A549 (cell line): ENCODE data around the gene SOS2. TPM values are rescaled to one million over a fixed set of nuclear protein-coding genes. Genes with fewer than 3 reads are reported as not detected.

Experiments used
- ATAC-seq, 2 experiments: fragments of 200-7000 bp in 1 of 2; fragments of >200 bp in 1 of 2; cut with Nextera tagmentation in 1 of 2; cut with Tn5 transposase in 1 of 2; 3 replicates each; pipeline versions ENCODE4 v1.8.0 to v1.9.1; 2018 to 2020; ENCODE audit warnings: mild to moderate bottlenecking in 1 of 2, moderate library complexity in 1 of 2
- CTCF ChIA-PET: fragments of 300-600 bp; sonication (Branson Sonifier 250); formaldehyde crosslinking; extraction: SDS; loops from one replicate; lab custom pipeline; 2021; ENCODE audit warnings: antibody characterized with exemption, inconsistent platforms; lab: Yijun Ruan, JAX
- POLR2A ChIA-PET: fragments of 350-600 bp; formaldehyde crosslinking; extraction: SDS; loops from one replicate; lab custom pipeline; 2021; ENCODE audit warnings: antibody characterized with exemption, inconsistent platforms; lab: Yijun Ruan, JAX
- DNase-seq, 2 experiments: peaks; one replicate each; pipeline versions ENCODE4 v3.0.0 to v3.0.0-alpha.2; 2011 to 2016; ENCODE audit warnings: low read depth in 1 of 2, low spot score in 1 of 2
- FAIRE-seq: peaks from 2 replicates; lab custom pipeline; 2011; peaks lifted over from hg19 to GRCh38; lab: Jason Lieb, UNC
- H3K27ac ChIP-seq, 2 experiments: fragments of >200 bp; sonication (Bioruptor Twin); formaldehyde crosslinking; 3 replicates each; pipeline ENCODE4 v1.5.1; 2016 to 2017
- H3K4me1 ChIP-seq: fragments of >200 bp; sonication (Bioruptor Twin); formaldehyde crosslinking; 3 replicates; pipeline ENCODE4 v1.6.1; 2016
- H3K4me2 ChIP-seq: fragments of >200 bp; sonication (Bioruptor Twin); formaldehyde crosslinking; 3 replicates; pipeline ENCODE4 v1.6.1; 2016
- H3K4me3 ChIP-seq: fragments of >200 bp; sonication (Bioruptor Twin); formaldehyde crosslinking; 3 replicates; pipeline ENCODE4 v1.5.1; 2016
- H3K9me3 ChIP-seq: fragments of >200 bp; sonication (Bioruptor Twin); formaldehyde crosslinking; 3 replicates; pipeline ENCODE4 v1.6.1; 2016
- BHLHE40 ChIP-seq: IDR thresholded peaks from 2 replicates; pipeline ENCODE4 v1.6.1; 2012; ENCODE audit warnings: low read depth, low read length, inconsistent platforms
- CBX2 ChIP-seq: fragments of 200-600 bp; sonication (generic); IDR thresholded peaks from 2 replicates; pipeline ENCODE4 v1.6.1; 2016; ENCODE audit warnings: low read depth, mild to moderate bottlenecking, borderline replicate concordance
- CHD4 ChIP-seq: fragments of 200-600 bp; sonication (generic); IDR thresholded peaks from 2 replicates; pipeline ENCODE4 v1.6.1; 2016; ENCODE audit warnings: antibody characterized with exemption, mild to moderate bottlenecking, borderline replicate concordance
- EHF ChIP-seq: fragments of 250-450 bp; sonication (Bioruptor Pico); IDR thresholded peaks from 2 replicates; pipeline ENCODE4 v1.5.0; 2020; ENCODE audit warnings: mild to moderate bottlenecking
- HDAC2 ChIP-seq: fragments of 200-600 bp; sonication (generic); IDR thresholded peaks from 2 replicates; pipeline ENCODE4 v1.6.1; 2016
- HEYL ChIP-seq: fragments of 250-450 bp; sonication (Bioruptor Pico); IDR thresholded peaks from 2 replicates; pipeline ENCODE4 v1.8.0; 2021; ENCODE audit warnings: mild to moderate bottlenecking, moderate library complexity
- HOXB13 ChIP-seq: fragments of 250-450 bp; sonication (Bioruptor Pico); IDR thresholded peaks from 2 replicates; pipeline ENCODE4 v1.5.0; 2020; ENCODE audit warnings: low read depth, mild to moderate bottlenecking, moderate library complexity
- KDM5A ChIP-seq: fragments of 200-600 bp; sonication (generic); IDR thresholded peaks from 2 replicates; pipeline ENCODE4 v1.6.1; 2016; ENCODE audit warnings: antibody characterized with exemption, mild to moderate bottlenecking
- MAFK ChIP-seq: fragments of 450-650 bp; IDR thresholded peaks from 2 replicates; pipeline ENCODE4 v1.6.1; 2014; ENCODE audit not compliant: partially characterized antibody
- MAZ ChIP-seq: fragments of 150-350 bp; IDR thresholded peaks from 2 replicates; pipeline ENCODE4 v1.6.1; 2014; ENCODE audit warnings: antibody characterized with exemption, low read depth, low read length, borderline replicate concordance
- NPAS2 ChIP-seq: fragments of 250-450 bp; sonication (Bioruptor Pico); IDR thresholded peaks from 2 replicates; pipeline ENCODE4 v1.8.0; 2022; ENCODE audit warnings: mild to moderate bottlenecking, moderate library complexity, borderline replicate concordance
- NR3C1 ChIP-seq: fragments of >200 bp; sonication (Bioruptor Twin); formaldehyde crosslinking; IDR thresholded peaks from 3 replicates; pipeline ENCODE4 v1.6.1; 2017
- PHF8 ChIP-seq: fragments of 200-600 bp; sonication (generic); IDR thresholded peaks from 2 replicates; pipeline ENCODE4 v1.6.1; 2016; ENCODE audit warnings: low read depth, mild to moderate bottlenecking, antibody characterized with exemption, moderate library complexity, borderline replicate concordance
- RAD21 ChIP-seq, 2 experiments: fragments of >200 bp in 1 of 2; sonication (Bioruptor Twin) in 1 of 2; formaldehyde crosslinking in 1 of 2; IDR thresholded peaks in 1 of 2; conservative IDR thresholded peaks in 1 of 2; 2 replicates in 1 of 2; 3 replicates in 1 of 2; pipeline ENCODE4 v1.6.1; 2012 to 2018; ENCODE audit warnings: inconsistent platforms in 1 of 2
- RARB ChIP-seq: fragments of 250-450 bp; sonication (Bioruptor Pico); IDR thresholded peaks from 2 replicates; pipeline ENCODE4 v1.8.0; 2021; ENCODE audit warnings: mild to moderate bottlenecking, moderate library complexity
- RNF2 ChIP-seq: fragments of 200-600 bp; sonication (generic); IDR thresholded peaks from 2 replicates; pipeline ENCODE4 v1.6.1; 2016; ENCODE audit warnings: low read depth, mild to moderate bottlenecking, antibody characterized with exemption, moderate library complexity, borderline replicate concordance
- ZC3H11A ChIP-seq: fragments of 450-650 bp; IDR thresholded peaks from 2 replicates; pipeline ENCODE4 v1.6.1; 2014; ENCODE audit warnings: antibody characterized with exemption, mild to moderate bottlenecking
- ZNF302 ChIP-seq: fragments of 250-450 bp; sonication (Bioruptor Pico); IDR thresholded peaks from 2 replicates; pipeline ENCODE4 v1.9.0; 2021; ENCODE audit warnings: inconsistent platforms, mild to moderate bottlenecking, moderate library complexity
- WGBS: methylation state at CpG from one replicate; pipeline ENCODE4 v1.1.6; 2017; ENCODE audit errors: missing lambda C conversion rate; 5-methylcytosine and 5-hydroxymethylcytosine counted together
- polyA plus RNA-seq, 4 experiments: library from polyadenylated mRNA; depleted of rRNA in 3 of 4; stranded (reverse); fragments of >200 nt; fragmentation: RNase III in 1 of 4; extraction: RNeasy Plus Mini Kit Qiagen cat#74134 plus additional on column Dnase treatment in 1 of 4; gene quantifications; 2 replicates in 3 of 4; 3 replicates in 1 of 4; pipeline ENCODE4 v1.2.3, GENCODE V29; 2011 to 2017
- TF ChIP-seq, protein P1 (sequence below): fragments of 250-450 bp; sonication (Bioruptor Pico); IDR thresholded peaks from 2 replicates; pipeline ENCODE4 v1.5.0; 2021; ENCODE audit warnings: mild to moderate bottlenecking, moderate library complexity, borderline replicate concordance
- TF ChIP-seq, protein P2 (sequence below): IDR thresholded peaks from 2 replicates; pipeline ENCODE4 v1.6.1; 2012
- TF ChIP-seq, protein P3 (sequence below): fragments of >200 bp; sonication (Bioruptor Twin); formaldehyde crosslinking; IDR thresholded peaks from 2 replicates; pipeline ENCODE4 v1.6.1; 2016

The SOS2 gene
- polyA plus RNA-seq, 2 of the 4 experiments (the other 2 are of a cell fraction), result 9.6 to 23.0 TPM

DNA sequence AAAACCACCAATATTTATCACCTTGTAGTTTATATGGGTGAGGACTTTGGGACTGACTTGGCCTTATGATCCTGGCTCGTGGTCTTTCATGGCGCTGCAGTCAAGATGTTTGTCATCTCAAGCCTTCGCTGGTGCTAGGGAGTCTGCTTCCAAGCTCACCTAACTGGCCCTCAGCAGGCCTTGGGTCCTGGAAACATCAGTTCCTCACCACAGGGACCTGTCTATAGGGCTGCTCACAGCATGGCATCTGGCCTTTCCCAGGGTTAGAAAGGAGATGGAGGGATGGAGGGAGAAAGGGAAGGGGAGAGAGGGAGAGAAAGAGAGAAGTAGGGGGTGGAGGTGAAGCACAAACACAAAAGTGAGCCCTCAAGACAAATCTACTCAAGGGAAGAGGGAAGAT is 146.7 kb downstream of the SOS2 start:
- Histone ChIP-seq H3K4me3 (no peak overlapping the region), H3K9me3 (no peaks in the 10 kb centered on the region), H3K4me2 (no peak overlapping the region), H3K4me1 (0 out of 3 replicates have a peak, but pooled peaks cover 7% of the 10 kb centered on the region)
- FAIRE-seq, result no peak
- DNase-seq, result no peak
- CTCF ChIA-PET, result interaction anchor here (1.0 kb wide), 1 partner anchor 46 kb away, joined by 4 read pairs; no protein-coding TSS in a partner anchor
- no peak for TF ChIP-seq ZNF302
- no peak for TF ChIP-seq KDM5A
- TF ChIP-seq RNF2, result no peak
- no peak for TF ChIP-seq CHD4
- TF ChIP-seq, all 56 proteins: peak for 0
- POLR2A ChIA-PET, result no interaction called here
- ATAC-seq, result no peak
- whole genome bisulfite sequencing, result 79% methylated on average over 3 of the region's 3 CpGs
- no peak overlapping the region for H3K27ac ChIP-seq

DNA sequence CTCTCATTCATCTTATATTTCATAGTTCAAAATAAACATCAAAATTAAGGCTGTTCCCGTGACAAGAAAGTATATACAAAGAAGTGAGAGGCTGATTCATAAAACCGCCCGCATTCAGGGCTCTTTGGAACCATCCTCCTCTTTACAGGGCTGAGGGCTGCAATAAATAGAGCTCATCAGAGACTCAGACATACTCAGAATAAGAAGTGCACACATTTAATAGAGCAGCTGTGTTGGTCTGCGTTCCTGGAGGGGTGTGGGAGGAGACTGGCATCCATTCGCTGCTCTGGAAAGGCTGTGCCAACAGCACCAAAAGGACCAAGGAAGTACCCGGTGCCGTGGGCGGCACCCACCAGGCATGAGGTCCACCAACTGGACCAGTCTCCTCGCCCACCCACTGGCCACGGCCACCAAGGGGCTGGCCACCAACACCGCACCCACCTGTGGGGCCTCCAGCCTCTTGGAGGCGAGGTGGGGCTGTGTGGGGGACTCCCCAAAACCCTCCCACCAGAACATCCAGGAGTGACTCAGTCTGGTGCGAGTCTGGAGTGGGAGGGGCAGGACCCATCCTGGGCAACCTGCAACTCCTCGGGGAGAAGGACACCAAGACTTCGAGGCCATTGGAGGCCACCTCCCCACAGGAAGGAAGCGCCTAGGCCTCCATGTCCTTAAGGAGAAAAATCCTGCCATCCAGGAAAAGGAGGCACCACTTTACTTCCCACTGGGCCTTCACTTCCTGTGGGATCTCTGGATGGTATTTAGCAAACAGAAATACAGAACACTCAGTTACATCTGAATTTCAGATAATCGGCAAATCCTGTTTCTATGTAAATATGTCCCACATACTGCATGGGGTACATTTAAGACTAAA is 147.7 kb downstream of the SOS2 start:
- no peak overlapping the region for H3K4me2 ChIP-seq
- no peak for TF ChIP-seq HEYL (CRISPR knock-in tag)
- TF ChIP-seq MAFK, result no peak
- TF ChIP-seq BHLHE40, result no peak
- TF ChIP-seq HOXB13 (CRISPR knock-in tag), result no peak
- TF ChIP-seq ZC3H11A, result no peak
- no peak for TF ChIP-seq RAD21 (conservative IDR thresholded peaks at IDR 0.05 in 1 of 2, IDR thresholded peaks at IDR 0.05 in 1 of 2)
- TF ChIP-seq RARB, result no peak
- no peak for TF ChIP-seq CBX2
- no peak for TF ChIP-seq KDM5A
- no peak for TF ChIP-seq PHF8
- no peak for TF ChIP-seq NR3C1
- TF ChIP-seq MAZ, result no peak
- no peak for TF ChIP-seq NPAS2 (CRISPR knock-in tag)
- TF ChIP-seq, protein P1, sequence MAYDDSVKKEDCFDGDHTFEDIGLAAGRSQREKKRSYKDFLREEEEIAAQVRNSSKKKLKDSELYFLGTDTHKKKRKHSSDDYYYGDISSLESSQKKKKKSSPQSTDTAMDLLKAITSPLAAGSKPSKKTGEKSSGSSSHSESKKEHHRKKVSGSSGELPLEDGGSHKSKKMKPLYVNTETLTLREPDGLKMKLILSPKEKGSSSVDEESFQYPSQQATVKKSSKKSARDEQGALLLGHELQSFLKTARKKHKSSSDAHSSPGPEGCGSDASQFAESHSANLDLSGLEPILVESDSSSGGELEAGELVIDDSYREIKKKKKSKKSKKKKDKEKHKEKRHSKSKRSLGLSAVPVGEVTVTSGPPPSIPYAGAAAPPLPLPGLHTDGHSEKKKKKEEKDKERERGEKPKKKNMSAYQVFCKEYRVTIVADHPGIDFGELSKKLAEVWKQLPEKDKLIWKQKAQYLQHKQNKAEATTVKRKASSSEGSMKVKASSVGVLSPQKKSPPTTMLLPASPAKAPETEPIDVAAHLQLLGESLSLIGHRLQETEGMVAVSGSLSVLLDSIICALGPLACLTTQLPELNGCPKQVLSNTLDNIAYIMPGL (CRISPR knock-in tag), result no peak
- no peak for TF ChIP-seq HDAC2
- TF ChIP-seq, protein P2, sequence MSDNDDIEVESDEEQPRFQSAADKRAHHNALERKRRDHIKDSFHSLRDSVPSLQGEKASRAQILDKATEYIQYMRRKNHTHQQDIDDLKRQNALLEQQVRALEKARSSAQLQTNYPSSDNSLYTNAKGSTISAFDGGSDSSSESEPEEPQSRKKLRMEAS, result no peak
- TF ChIP-seq, protein P3, sequence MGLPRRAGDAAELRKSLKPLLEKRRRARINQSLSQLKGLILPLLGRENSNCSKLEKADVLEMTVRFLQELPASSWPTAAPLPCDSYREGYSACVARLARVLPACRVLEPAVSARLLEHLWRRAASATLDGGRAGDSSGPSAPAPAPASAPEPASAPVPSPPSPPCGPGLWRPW, result no peak
- no peak for TF ChIP-seq EHF (CRISPR knock-in tag)
- TF ChIP-seq, all 56 proteins: peak for 0
- ATAC-seq (no peak), FAIRE-seq (no peak), DNase-seq (no peak)
- 0 out of 3 replicates have a peak, but pooled peaks cover 7% of the 10 kb centered on the region for H3K4me1 ChIP-seq
- no peak overlapping the region for H3K4me3 ChIP-seq
- CTCF ChIA-PET, result interaction anchor here (0.6 kb wide), 1 partner anchor 306 kb away, joined by 5 read pairs; no protein-coding TSS in a partner anchor
- POLR2A ChIA-PET, result no interaction called here
- WGBS, result 84% methylated on average over 13 of the region's 17 CpGs
- H3K9me3 ChIP-seq, result no peaks in the 10 kb centered on the region
- H3K27ac ChIP-seq, result no peak overlapping the region
